Endothelial cell of umbilical vein (primary cell): Measurements from ENCODE around the gene DEFB114. TPM values are rescaled to one million over a fixed set of nuclear protein-coding genes. Genes with fewer than 3 reads are reported as not detected.

Experiments used
- BruUV-seq: library from RNA; stranded (reverse); fragments of 400-500 nt; replicated peaks from 2 replicates; lab custom pipeline; 2021; lab: Mats Ljungman, UMichigan
- CTCF ChIA-PET: fragments of 300-600, 350-600 bp; sonication (Branson Sonifier 250); formaldehyde crosslinking; loops from one replicate; lab custom pipeline; 2021; ENCODE audit warnings: antibody characterized with exemption, inconsistent platforms; lab: Charles Lee
- POLR2A ChIA-PET: fragments of 300-600, 350-600 bp; sonication (Branson Sonifier 250); formaldehyde crosslinking; loops from one replicate; lab custom pipeline; 2021; ENCODE audit warnings: antibody characterized with exemption, inconsistent platforms; lab: Charles Lee
- DNase-seq: peaks from one replicate; pipeline ENCODE4 v3.0.0-alpha.2; 2011; ENCODE audit warnings: low read depth, low spot score
- FAIRE-seq: peaks from 2 replicates; lab custom pipeline; 2011; peaks lifted over from hg19 to GRCh38; lab: Jason Lieb, UNC
- H2AFZ ChIP-seq: 2 replicates; pipeline ENCODE4 v1.6.0; 2012; ENCODE audit warnings: low read depth, low read length, control low read depth, inconsistent platforms
- H3K27ac ChIP-seq: 2 replicates; pipeline ENCODE4 v1.5.1; 2011; ENCODE audit warnings: low read depth, mild to moderate bottlenecking, control low read depth, low read length, moderate library complexity; ENCODE audit not compliant: insufficient read depth
- H3K27me3 ChIP-seq, 2 experiments: 2 replicates each; pipeline versions ENCODE4 v1.6.0 to v1.6.1; 2011; ENCODE audit warnings: low read length in 2 of 2, mixed read lengths in 1 of 2; ENCODE audit not compliant: control insufficient read depth in 2 of 2, insufficient read depth in 2 of 2
- H3K36me3 ChIP-seq, 2 experiments: 2 replicates in 1 of 2; 3 replicates in 1 of 2; pipeline ENCODE4 v1.5.1; 2011; ENCODE audit warnings: low read length in 2 of 2, mild to moderate bottlenecking in 1 of 2, moderate library complexity in 1 of 2; ENCODE audit not compliant: control insufficient read depth in 2 of 2, insufficient read depth in 2 of 2; ENCODE audit errors: extremely low read depth in 1 of 2
- H3K4me1 ChIP-seq: 3 replicates; pipeline ENCODE4 v1.5.1; 2011; ENCODE audit warnings: mild to moderate bottlenecking, low read length; ENCODE audit not compliant: control insufficient read depth, insufficient read depth; ENCODE audit errors: extremely low read depth
- H3K4me2 ChIP-seq: 2 replicates; pipeline ENCODE4 v1.6.1; 2011; ENCODE audit warnings: low read length, control low read depth, mixed read lengths; ENCODE audit not compliant: insufficient read depth
- H3K4me3 ChIP-seq, 3 experiments: fragments of 200-600 bp in 1 of 3; sonication (generic), shearing (Covaris generic) in 1 of 3; replicated peaks in 1 of 3; 2 replicates each; pipeline ENCODE4 v1.5.1; 2011 to 2016; ENCODE audit warnings: control low read depth in 3 of 3, low read length in 3 of 3, mild to moderate bottlenecking in 2 of 3, inconsistent platforms in 1 of 3, low read depth in 1 of 3, moderate library complexity in 1 of 3; ENCODE audit not compliant: insufficient read depth in 1 of 3
- H3K79me2 ChIP-seq: 2 replicates; pipeline ENCODE4 v1.6.0; 2012; ENCODE audit warnings: low read length, inconsistent platforms; ENCODE audit not compliant: control insufficient read depth, insufficient read depth
- H3K9ac ChIP-seq: replicated peaks from 2 replicates; pipeline ENCODE3; 2011; ENCODE audit warnings: low read length, control low read depth; ENCODE audit not compliant: insufficient read depth; ENCODE audit errors: extremely low read depth
- H3K9me1 ChIP-seq: replicated peaks from 3 replicates; pipeline ENCODE4 v1.6.0; 2011; ENCODE audit warnings: mild to moderate bottlenecking, low read length; ENCODE audit not compliant: control insufficient read depth, insufficient read depth; ENCODE audit errors: extremely low read depth
- H3K9me3 ChIP-seq: replicated peaks from 2 replicates; pipeline ENCODE4 v1.5.1; 2012; ENCODE audit warnings: low read length, inconsistent platforms; ENCODE audit not compliant: control insufficient read depth, insufficient read depth
- H4K20me1 ChIP-seq: replicated peaks from 2 replicates; pipeline ENCODE3; 2011; ENCODE audit warnings: mild to moderate bottlenecking, low read length; ENCODE audit not compliant: control insufficient read depth, insufficient read depth; ENCODE audit errors: extremely low read depth
- EZH2 ChIP-seq: IDR thresholded peaks from 2 replicates; pipeline ENCODE4 v1.6.1; 2012; ENCODE audit warnings: borderline replicate concordance, low read depth, mild to moderate bottlenecking, moderate library complexity, low read length, inconsistent platforms; ENCODE audit not compliant: severe bottlenecking
- FOS ChIP-seq: IDR thresholded peaks from 2 replicates; pipeline ENCODE4 v1.6.1; 2011; ENCODE audit warnings: mild to moderate bottlenecking, low read length, moderate library complexity, borderline replicate concordance; ENCODE audit not compliant: insufficient read depth
- GATA2 ChIP-seq: IDR thresholded peaks from 2 replicates; pipeline ENCODE4 v1.7.0; 2011; ENCODE audit warnings: low read depth, mild to moderate bottlenecking, moderate library complexity, mixed read lengths, low read length; ENCODE audit not compliant: insufficient read length, insufficient read depth
- JUN ChIP-seq: IDR thresholded peaks from 2 replicates; pipeline ENCODE4 v1.6.1; 2011; ENCODE audit warnings: borderline replicate concordance, low read depth; ENCODE audit not compliant: insufficient read length, insufficient read depth
- MAX ChIP-seq: IDR thresholded peaks from 2 replicates; pipeline ENCODE4 v1.6.1; 2011; ENCODE audit not compliant: insufficient read depth, insufficient read length
- MYC ChIP-seq: IDR thresholded peaks from one replicate; pipeline ENCODE4 v1.6.1; 2011; ENCODE audit warnings: mild to moderate bottlenecking, low read depth, low read length
- POLR2A ChIP-seq: IDR thresholded peaks from 2 replicates; pipeline ENCODE4 v1.6.1; 2012; ENCODE audit warnings: low read depth, mild to moderate bottlenecking, control low read depth, low read length
- POLR2AphosphoS5 ChIP-seq: IDR thresholded peaks from 2 replicates; pipeline ENCODE4 v1.6.1; 2012; ENCODE audit warnings: low read depth, mild to moderate bottlenecking, control low read depth, low read length, moderate library complexity; ENCODE audit not compliant: insufficient read depth
- dilution Hi-C: fragments of 300-500 bp; cut with MboI; formaldehyde crosslinking; loops from one replicate; pipeline ENCODE4 v1.15.0; 2019; ENCODE audit warnings: low sequenced_read_pairs; ENCODE audit not compliant: extremely low pct_ligation_motif_present
- intact Hi-C: fragments of 100-400 bp; cut with micrococcal nuclease; formaldehyde crosslinking; loops from one replicate; pipeline ENCODE4 v1.10.0; 2022
- polyA plus RNA-seq, 4 experiments: library from polyadenylated mRNA; depleted of rRNA in 3 of 4; stranded (reverse) in 3 of 4; unstranded in 1 of 4; fragments of >200 nt; gene quantifications; 2 replicates each; pipeline versions ENCODE4 v1.2.1 to v1.2.3, GENCODE V29; 2011 to 2012; ENCODE audit warnings: missing spikeins in 1 of 4
- total RNA-seq: library from RNA; stranded (reverse); gene quantifications from 2 replicates; pipeline ENCODE4 v1.2.3, GENCODE V29; 2021
- TF ChIP-seq, protein P1 (sequence below), 2 donors: IDR thresholded peaks; 1 replicate in 1 of 2; 2 replicates in 1 of 2; pipeline ENCODE4 v1.5.1; 2011; ENCODE audit warnings: low read length in 2 of 2, mild to moderate bottlenecking in 2 of 2, moderate library complexity in 2 of 2, control low read depth in 1 of 2, inconsistent platforms in 1 of 2, low read depth in 1 of 2; ENCODE audit not compliant: insufficient read depth in 1 of 2; ENCODE audit errors: extremely low read depth in 1 of 2

The DEFB114 gene
- total and polyA plus RNA-seq, 2 donors (not counting 3 experiments of a cell fraction or from before 2014, with no cell fraction given) = not detected

- no peak overlapping the region for H3K9ac ChIP-seq
- no peak overlapping the region for H2AFZ ChIP-seq
- no peaks in the 10 kb centered on the region for H3K4me1 ChIP-seq
- no peaks in the 10 kb centered on the region for H3K79me2 ChIP-seq
- FAIRE-seq (no peak), DNase-seq (no peak)
- H3K4me2 ChIP-seq = no peak overlapping the region
- dilution Hi-C loops = no loop called here
- H3K9me1 ChIP-seq = no peaks in the 10 kb centered on the region
- no peak for TF ChIP-seq POLR2A
- no peak for TF ChIP-seq GATA2
- no peak for TF ChIP-seq EZH2
- BruUV-seq = no TSS peak
- CTCF ChIA-PET = no interaction called here
- H3K9me3 ChIP-seq = peaks cover 1% of the 10 kb centered on the region
- POLR2A ChIA-PET = no interaction called here
- H3K27ac ChIP-seq = no peak overlapping the region
- intact Hi-C loops = no loop called here
- no peaks in the 10 kb centered on the region for H3K27me3 ChIP-seq
- no peaks in the 10 kb centered on the region for H4K20me1 ChIP-seq
- no peaks in the 10 kb centered on the region for H3K36me3 ChIP-seq
- H3K4me3 ChIP-seq = no peak overlapping the region
Measured at GRCh38 chr6:49934770-49935169, 29.2 kb downstream of the DEFB114 start.

DNA sequence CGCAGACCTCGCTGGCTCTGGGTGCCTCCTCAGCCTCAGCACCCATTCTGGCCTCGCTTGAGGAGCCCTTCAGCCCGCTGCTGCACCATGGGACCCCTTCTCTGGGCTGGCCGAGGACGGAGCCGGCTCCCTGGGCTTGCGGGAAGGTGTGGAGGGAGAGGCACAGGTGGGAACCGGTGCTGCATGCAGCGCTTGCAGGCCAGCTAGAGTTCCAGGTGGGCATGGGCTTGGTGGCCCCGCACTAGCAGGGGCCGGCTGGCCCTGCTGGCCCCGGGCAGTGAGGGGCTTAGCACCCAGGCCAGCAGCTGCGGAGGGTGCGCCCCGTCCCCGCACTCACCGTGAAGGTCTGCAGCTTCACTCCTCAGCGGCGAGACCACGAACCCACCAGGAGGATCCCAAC lies 30.4 kb downstream of the DEFB114 start:
- no peak overlapping the region for H2AFZ ChIP-seq
- no peak overlapping the region for H3K4me2 ChIP-seq
- no TSS peak for BruUV-seq
- dilution Hi-C loops (no loop called here), intact Hi-C loops (no loop called here)
- POLR2A ChIA-PET = no interaction called here
- no peak overlapping the region for H3K4me3 ChIP-seq
- TF ChIP-seq MYC = no peak
- no peak for TF ChIP-seq MAX
- TF ChIP-seq JUN = no peak
- no peak for TF ChIP-seq EZH2
- no peak for TF ChIP-seq FOS
- TF ChIP-seq GATA2 = no peak
- TF ChIP-seq, protein P1, sequence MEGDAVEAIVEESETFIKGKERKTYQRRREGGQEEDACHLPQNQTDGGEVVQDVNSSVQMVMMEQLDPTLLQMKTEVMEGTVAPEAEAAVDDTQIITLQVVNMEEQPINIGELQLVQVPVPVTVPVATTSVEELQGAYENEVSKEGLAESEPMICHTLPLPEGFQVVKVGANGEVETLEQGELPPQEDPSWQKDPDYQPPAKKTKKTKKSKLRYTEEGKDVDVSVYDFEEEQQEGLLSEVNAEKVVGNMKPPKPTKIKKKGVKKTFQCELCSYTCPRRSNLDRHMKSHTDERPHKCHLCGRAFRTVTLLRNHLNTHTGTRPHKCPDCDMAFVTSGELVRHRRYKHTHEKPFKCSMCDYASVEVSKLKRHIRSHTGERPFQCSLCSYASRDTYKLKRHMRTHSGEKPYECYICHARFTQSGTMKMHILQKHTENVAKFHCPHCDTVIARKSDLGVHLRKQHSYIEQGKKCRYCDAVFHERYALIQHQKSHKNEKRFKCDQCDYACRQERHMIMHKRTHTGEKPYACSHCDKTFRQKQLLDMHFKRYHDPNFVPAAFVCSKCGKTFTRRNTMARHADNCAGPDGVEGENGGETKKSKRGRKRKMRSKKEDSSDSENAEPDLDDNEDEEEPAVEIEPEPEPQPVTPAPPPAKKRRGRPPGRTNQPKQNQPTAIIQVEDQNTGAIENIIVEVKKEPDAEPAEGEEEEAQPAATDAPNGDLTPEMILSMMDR (IDR thresholded peaks at IDR 0.05; ENCODE audit: extremely low read depth in 1 of 2, insufficient read depth in 1 of 2, low read depth in 1 of 2, low read length in 2 of 2) = no peak
- no peak for TF ChIP-seq POLR2AphosphoS5
- H3K4me1 ChIP-seq = no peaks in the 10 kb centered on the region
- H3K9me3 ChIP-seq = peaks cover 1% of the 10 kb centered on the region
- H3K27me3 ChIP-seq = no peaks in the 10 kb centered on the region
- H3K9me1 ChIP-seq = no peaks in the 10 kb centered on the region
- no peak overlapping the region for H3K27ac ChIP-seq
- DNase-seq (no peak), FAIRE-seq (no peak)
- no peak overlapping the region for H3K9ac ChIP-seq
- H3K79me2 ChIP-seq = no peaks in the 10 kb centered on the region
- H4K20me1 ChIP-seq = no peaks in the 10 kb centered on the region
- CTCF ChIA-PET = no interaction called here
- H3K36me3 ChIP-seq = no peaks in the 10 kb centered on the region
